CD4-positive, alpha-beta T cell treated with Interleukin-4 for 4 hours (primary cell): ENCODE results near the gene TREML4.
"Not testable (repeated sequence)": the region's sequence is repeated elsewhere in the genome, so short reads cannot be mapped to it uniquely, and the experiment has no call there.

ENCODE experiments used
- DNase-seq: peaks from one replicate; pipeline ENCODE4 v3.0.0-alpha.2; 2020

TREML4 gene

DNA sequence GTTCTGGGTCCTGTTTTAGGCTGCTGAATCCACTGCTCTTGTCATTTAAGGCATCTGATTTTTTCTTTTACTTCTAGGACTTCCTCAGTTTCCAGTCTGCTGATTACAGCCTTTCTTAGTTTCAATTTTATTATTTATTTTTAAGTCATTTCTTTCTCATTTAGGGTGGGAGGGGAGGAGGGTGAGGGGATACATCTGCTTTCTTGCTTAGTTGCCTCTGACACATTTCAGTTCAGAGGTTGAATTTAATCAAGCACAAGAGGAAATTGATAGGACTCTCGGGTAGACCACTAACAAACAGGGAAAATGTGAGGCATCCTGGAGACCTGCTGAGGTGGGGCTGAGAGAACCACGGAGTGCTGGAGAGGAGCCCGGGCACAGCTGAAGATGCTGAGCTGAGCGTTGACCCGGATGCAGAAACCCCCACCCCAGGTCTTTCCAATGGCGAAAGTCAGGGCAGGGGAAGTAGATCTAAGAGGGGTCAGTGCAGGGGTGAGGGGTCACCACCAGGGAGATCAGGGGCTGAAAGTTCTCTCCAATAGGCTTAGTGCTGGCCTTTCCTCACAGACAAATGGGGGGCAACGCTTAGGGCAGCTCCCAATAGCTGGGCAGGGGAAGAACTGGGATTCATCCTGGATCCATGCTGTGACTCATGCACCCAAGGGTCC, 19.6 kb upstream of the TREML4 start:
- no peak for DNase-seq

DNA sequence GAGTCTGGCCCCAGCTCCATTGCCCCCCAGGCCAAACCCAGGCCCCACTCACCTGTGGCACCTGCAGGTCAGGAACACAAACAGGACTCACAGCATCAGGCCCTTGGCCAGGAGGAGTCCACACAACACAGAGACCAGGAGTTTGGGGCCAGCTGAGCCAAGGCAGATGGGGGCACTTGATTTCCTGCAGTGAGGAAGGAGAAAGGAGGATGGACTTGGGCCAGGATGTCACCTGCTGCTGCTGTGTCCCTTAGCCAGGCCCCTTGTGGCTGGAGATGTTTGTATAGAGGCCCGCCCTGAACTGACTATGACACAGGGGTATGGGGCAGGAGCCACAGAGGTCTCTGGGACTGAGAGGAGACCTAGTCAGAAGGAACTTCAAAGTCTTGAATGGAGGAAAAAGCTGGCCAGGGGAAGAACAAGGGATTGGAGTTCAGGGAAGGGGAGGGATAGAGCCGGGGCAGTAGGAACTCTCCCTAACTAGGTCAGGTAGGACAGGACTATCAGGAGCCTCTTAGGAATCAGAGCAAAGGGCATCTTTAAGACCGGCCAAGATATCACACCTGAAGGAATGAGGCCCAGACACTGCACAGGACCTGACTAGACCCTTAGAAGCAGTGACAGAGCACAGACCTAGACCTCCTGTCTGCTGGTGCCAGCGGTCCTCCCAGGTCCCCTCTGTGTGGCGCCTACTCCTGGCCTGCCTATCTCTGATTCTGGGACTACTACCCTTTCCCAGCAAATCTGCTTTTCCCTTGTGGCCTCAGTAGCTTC, 18.4 kb upstream of the TREML4 start:
- DNase-seq: no peak

GRCh38 chr6:41214559-41215238, 13.4 kb upstream of the TREML4 start:
- no peak for DNase-seq

GRCh38 chr6:41215777-41216176, 12.4 kb upstream of the TREML4 start:
- DNase-seq: no peak

- DNase-seq: no peak
Observed at GRCh38 chr6:41216616-41217015, 11.5 kb upstream of the TREML4 start.

GRCh38 chr6:41222045-41222444, 6.1 kb upstream of the TREML4 start:
- DNase-seq: no peak

- DNase-seq: no peak
Observed at GRCh38 chr6:41222513-41222912, 5.6 kb upstream of the TREML4 start.

DNA sequence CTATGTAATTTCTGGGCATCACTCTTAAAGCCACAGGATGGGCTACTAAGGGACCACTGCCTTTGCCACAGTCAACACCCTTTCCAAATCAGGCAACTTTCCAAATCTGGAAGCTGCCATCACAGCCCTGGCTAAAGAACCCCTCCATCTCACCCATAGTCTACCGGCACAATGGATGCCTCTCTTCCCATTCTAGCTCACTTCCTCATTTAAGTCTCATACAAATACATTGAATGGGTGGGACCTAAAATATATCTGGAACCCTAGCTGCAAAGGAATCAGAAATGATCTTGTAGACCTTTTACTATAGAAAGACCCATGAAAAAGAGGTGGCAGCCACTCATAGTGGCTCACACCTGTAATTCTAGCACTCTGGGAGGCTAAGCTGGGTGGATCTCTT, 3.3 kb upstream of the TREML4 start:
- DNase-seq: no peak

- no peak for DNase-seq
Observed at GRCh38 chr6:41226752-41227151, 1.4 kb upstream of the TREML4 start.

DNA sequence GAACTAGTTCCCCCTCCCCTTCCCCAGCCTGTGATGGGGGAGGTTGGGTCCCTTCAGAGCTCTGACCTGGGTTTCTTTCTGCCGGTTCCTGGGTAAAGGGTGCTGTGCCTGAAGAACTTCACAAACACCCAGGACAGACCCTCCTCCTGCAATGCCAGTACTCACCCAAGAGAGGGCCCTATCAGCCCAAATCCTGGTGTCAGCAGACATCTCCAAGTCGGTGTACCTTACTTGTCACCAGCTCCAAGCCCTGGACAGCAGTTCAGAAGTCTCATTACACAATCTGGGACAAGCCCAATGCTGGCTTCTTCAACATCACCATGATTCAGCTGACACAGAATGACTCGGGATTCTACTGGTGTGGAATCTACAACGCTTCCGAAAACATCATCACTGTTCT, 467 bp downstream of the TREML4 start:
- no peak for DNase-seq

DNA sequence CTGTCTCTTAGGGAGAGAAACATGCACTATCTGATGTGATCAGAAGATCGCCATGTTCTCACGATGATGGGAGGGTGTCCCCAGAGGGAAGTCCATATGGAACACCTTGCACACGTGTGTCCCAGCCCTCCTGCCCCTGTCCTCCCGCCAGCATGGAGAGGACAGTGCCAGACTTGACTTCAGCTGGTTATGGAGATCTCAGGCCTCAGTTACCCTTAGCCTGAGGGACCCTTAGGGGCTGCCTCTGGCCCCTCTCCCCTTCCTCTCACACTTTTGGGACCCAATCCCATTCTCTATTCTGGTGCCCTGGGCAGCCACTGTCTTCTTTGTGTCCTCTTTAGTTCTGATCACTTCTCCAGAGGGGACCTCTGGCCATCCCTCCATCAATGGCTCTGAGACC, 1.6 kb downstream of the TREML4 start:
- DNase-seq: no peak

GRCh38 chr6:41231246-41231645, 3.1 kb downstream of the TREML4 start:
- DNase-seq: no peak

GRCh38 chr6:41232667-41233066, 4.5 kb downstream of the TREML4 start:
- no peak for DNase-seq

GRCh38 chr6:41236276-41236675, 8.1 kb downstream of the TREML4 start:
- DNase-seq: no peak

DNA sequence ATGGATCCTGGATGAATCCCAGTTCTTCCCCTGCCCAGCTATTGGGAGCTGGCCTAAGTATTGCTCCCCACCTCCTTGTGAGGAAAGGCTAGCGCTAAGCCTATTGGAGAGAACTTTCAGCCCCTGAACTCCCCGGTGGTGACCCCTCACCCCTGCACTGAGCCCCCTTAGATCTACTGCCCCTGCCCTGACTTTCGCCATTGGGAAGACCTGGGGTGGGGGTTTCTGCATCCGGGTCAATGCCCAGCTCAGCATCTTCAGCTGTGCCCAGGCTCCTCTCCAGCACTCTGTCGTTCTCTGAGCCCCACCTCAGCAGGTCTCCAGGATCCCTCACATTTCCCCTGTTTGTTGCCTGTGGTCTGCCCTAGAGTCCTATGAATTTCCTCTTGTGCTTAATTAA, 9.0 kb downstream of the TREML4 start:
- DNase-seq: no peak

DNA sequence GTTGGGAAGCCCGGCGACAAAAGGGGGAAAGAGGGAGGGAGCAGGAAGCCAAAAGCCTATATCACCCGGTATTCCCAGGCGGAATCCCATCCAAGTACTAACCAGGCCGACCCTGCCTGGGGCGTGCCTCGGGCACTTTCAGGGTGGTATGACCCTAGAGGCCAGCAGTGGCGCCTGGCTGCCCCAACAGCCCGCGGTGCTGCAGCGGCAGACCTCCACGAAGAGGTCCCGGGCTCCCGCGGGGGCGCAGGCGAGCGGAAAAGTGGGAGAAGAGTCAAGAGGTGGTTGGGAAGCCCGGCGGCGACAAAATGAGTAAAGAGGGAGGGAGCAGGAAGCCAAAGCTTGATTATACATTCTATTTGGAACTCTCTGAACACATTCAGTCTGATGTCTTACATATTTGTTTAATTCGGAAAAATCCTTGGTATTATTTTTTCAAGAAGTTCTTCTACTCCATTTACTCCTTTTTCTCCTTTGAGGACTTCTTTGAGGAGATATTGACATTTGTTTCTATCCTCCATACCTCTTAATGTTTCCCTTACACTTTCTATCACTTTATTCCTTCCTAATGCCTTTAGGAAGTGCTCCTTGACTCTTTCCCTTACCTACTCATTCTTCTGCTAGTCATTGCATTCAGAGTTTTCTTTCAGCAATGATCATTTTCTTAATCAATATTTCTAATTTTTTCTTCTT, 11.5 kb downstream of the TREML4 start:
- DNase-seq: no peak

GRCh38 chr6:41246529-41246928, 18.4 kb downstream of the TREML4 start:
- not testable (repeated sequence) for DNase-seq

GRCh38 chr6:41247288-41247865, 19.2 kb downstream of the TREML4 start:
- DNase-seq: no peak

GRCh38 chr6:41247882-41248705, 19.9 kb downstream of the TREML4 start:
- DNase-seq: no peak

GRCh38 chr6:41252401-41253169, 24.4 kb downstream of the TREML4 start:
- DNase-seq: no peak

- DNase-seq: no peak
Observed at GRCh38 chr6:41255110-41255509, 27.0 kb downstream of the TREML4 start.
